AG09319 (cell line): Measurements from ENCODE around the gene TEX2.

Experiments
- DNase-seq: peaks from one replicate; pipeline ENCODE4 v3.0.0-alpha.2; 2010; ENCODE audit warnings: low read depth; ENCODE audit errors: extremely low read depth
- TF ChIP-seq, protein P1 (sequence below): IDR thresholded peaks from 2 replicates; pipeline ENCODE4 v1.5.1; 2011; ENCODE audit warnings: low read depth, mild to moderate bottlenecking, inconsistent platforms, low read length, moderate library complexity

TEX2 gene

GRCh38 chr17:64278614-64279013, 15.6 kb upstream of the TEX2 start:
- TF ChIP-seq, protein P1, sequence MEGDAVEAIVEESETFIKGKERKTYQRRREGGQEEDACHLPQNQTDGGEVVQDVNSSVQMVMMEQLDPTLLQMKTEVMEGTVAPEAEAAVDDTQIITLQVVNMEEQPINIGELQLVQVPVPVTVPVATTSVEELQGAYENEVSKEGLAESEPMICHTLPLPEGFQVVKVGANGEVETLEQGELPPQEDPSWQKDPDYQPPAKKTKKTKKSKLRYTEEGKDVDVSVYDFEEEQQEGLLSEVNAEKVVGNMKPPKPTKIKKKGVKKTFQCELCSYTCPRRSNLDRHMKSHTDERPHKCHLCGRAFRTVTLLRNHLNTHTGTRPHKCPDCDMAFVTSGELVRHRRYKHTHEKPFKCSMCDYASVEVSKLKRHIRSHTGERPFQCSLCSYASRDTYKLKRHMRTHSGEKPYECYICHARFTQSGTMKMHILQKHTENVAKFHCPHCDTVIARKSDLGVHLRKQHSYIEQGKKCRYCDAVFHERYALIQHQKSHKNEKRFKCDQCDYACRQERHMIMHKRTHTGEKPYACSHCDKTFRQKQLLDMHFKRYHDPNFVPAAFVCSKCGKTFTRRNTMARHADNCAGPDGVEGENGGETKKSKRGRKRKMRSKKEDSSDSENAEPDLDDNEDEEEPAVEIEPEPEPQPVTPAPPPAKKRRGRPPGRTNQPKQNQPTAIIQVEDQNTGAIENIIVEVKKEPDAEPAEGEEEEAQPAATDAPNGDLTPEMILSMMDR: no peak
- DNase-seq: no peak

GRCh38 chr17:64277831-64278562, 14.9 kb upstream of the TEX2 start:
- TF ChIP-seq, protein P1: no peak
- DNase-seq: no peak

GRCh38 chr17:64276961-64277505, 14.0 kb upstream of the TEX2 start:
- no peak for DNase-seq
- TF ChIP-seq, protein P1: no peak

DNA sequence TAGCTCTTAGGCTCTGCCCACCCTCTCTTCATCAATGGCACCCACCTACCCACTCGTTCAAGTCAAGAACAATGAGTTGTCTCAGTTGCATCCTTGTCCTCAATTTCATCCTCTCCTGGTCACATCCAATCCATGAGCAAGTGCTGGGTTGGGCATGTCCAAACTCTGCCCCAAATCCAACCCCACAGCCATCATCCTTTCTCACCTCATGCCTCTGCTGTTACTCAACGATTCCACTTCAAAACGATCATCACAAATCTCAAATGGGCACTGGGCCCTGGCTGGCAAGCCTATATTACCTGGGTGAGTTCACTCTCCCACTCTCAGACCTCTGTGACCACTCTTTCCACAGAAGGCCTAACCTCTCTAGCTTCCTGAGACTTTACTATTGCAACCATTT, 12.0 kb upstream of the TEX2 start:
- TF ChIP-seq, protein P1: no peak
- no peak for DNase-seq

DNA sequence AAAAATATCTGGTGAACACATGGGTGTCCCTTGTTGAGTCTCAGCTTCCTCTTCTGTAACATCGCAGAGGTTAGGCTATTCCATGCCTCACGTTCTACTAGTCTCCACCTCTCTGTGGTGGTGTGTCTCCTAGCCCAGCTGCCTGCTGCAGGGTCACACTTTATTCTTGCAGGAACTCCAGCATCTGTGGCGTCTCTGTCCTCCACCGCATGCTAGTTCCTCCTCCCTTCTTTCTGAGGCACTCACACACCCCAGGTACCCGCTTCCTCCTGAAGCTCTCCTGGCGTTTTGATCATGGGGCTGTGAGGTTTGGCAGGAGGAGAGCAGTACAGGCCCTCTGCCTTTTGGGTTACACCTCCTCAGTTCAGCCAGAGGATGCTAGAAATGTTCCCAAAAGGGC, 9.9 kb upstream of the TEX2 start:
- DNase-seq: no peak
- TF ChIP-seq, protein P1: no peak

- no peak for DNase-seq
These were observed 7.8 kb upstream of the TEX2 start for GRCh38 chr17:64270885-64271284.

More at GRCh38 chr17:64270885-64271284, 7.8 kb upstream of the TEX2 start:
- TF ChIP-seq, protein P1: no peak
